Fibroblast of skin of abdomen (primary cell): ENCODE measurements around the gene PPP1R18.
A peak's percentile ranks its signal among the peaks of the same experiment; 100 is the strongest.
"Not testable (repeated sequence)": the region's sequence is repeated elsewhere in the genome, so short reads cannot be mapped to it uniquely, and the experiment has no call there.

Experiments
- DNase-seq: peaks from one replicate; pipeline ENCODE4 v3.0.0-alpha.2; 2013

PPP1R18 gene

GRCh38 chr6:30719791-30720737 is 33.6 kb upstream of the PPP1R18 start, which contains the start of gene TUBB:
TUBB (plus strand) TSS chr6:30720352; CDS start chr6:30720507, 155 bp downstream.
- DNase-seq, result peak; percentile 99

- no peak for DNase-seq
Observed at GRCh38 chr6:30719356-30719755, 32.9 kb upstream of the PPP1R18 start.

- not testable (repeated sequence) for DNase-seq
Observed at GRCh38 chr6:30717845-30718720, 31.6 kb upstream of the PPP1R18 start.

DNA sequence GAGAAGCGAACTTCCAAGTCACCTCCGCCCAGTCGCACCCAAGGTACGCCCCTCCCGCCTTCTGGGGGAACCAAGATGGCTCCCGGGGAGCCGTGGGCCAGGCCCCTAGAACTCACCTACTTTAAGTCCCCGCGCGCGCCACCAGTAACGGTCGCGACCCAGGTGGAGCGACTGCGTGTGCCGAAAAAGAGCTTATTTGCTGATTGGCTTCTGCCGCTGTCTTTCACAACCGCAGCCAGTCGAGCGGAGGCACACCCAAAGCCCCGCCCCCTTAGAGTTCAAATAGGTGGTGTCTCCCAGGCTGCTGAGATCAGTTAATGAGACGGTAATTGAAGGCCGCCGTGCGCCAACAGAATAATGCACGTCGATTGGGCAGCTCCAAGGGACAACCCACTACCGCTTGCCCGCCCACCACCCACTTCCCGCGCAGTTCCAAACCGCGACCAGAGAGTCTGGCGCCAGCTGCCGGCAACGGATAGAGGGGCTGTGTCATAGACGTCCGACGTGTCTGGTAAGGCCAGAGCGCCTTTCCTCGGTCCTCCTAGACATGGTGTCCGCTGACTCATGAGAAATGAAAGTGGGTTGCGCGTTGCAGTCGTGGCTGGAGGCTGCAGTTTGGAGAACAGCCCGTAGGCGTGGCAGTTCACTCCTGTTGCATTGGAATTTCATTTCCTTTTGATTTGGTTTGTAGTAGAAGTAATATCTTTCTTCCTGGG is 30.8 kb upstream of the PPP1R18 start, which contains the start of gene MDC1:
MDC1 (minus strand) TSS at position 153 of the 716 bp plus-strand sequence. CDS start 2,106 bp downstream, outside the sequence.
- DNase-seq, result peak; percentile 100

DNA sequence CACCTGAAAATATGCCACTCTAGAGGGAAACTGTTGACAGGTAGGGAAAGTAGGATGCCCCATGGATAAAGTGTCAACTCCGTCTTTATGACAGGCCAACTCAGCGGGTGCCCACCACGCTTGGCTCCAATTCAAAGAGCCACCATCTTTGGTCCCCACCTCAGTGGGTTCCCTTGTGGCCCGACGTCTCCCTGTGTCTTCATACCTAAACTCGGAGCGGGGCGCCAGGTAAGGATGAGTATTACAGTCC is 30.4 kb upstream of the PPP1R18 start:
- no peak for DNase-seq

DNA sequence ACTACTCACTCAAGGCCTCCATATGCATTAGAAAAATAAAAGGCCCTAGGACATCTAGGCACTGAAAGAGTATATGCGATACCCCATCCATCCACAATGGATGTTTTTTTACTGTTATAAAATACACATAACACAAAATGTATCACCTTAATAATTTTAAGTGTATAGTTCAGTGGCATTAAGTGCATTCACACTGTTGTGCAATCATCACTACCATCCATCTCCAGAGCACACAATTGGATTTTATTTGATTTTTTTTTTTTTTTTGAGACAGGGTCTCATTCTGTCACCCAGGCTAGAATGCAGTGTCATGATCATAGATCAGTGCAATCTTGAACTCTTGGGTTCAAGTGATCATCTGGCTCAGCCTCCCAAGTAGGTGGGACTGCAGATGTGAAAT is 27.8 kb upstream of the PPP1R18 start:
- no peak for DNase-seq

DNA sequence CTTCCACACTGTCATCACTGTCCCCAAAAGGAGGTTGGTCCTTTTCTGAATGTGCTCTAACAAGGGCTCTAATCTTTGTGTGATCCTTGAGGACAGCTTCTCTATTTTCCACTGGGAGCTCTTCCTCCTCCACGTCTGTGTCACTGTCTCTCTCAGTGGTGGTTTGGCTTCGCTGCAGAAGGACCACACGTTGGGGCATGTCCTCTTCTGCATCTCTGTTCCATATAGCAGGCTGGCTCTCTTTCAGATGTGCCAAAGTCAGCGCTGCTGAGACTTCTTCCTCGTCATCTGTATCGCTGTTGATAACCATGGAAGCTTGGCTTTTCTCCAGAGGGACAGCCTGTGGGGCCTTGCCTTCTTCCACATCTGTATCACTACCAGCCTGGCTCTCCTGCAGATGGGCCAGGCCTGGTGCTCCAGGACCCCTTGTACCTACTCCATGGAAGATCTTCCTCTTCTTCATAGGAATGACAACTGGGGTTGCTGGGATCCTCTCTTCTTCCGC is 26.0 kb upstream of the PPP1R18 start:
- no peak for DNase-seq

DNA sequence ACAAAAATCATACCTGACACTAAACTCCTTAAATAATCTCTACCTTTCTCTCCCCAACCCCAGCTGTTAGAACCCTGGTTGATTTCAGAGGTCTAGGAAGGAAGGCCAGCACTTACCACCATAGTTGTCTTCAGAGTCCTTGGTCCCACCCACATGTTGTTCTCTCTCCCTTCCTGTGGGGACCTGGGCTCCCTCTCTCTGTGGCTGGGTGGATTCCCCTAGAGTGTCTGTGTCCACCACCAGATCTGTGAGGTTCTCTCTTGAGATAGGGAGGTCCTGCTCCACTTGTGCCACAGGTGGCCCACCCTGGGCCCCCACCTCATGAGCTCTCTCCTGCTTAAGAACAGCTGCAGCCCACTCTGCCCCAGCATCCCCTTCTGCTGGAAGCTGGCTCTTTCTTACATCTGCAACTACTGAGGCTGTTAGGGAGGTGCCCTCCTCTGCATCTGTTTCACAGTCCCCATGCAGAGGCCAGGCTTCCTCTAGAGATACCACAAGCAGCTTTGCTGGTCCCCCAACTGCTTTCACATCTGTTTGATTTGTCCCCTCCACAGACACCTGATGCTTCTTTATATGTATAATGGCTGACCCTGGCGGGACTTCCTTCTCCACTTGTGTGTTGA is 25.4 kb upstream of the PPP1R18 start:
- no peak for DNase-seq

DNA sequence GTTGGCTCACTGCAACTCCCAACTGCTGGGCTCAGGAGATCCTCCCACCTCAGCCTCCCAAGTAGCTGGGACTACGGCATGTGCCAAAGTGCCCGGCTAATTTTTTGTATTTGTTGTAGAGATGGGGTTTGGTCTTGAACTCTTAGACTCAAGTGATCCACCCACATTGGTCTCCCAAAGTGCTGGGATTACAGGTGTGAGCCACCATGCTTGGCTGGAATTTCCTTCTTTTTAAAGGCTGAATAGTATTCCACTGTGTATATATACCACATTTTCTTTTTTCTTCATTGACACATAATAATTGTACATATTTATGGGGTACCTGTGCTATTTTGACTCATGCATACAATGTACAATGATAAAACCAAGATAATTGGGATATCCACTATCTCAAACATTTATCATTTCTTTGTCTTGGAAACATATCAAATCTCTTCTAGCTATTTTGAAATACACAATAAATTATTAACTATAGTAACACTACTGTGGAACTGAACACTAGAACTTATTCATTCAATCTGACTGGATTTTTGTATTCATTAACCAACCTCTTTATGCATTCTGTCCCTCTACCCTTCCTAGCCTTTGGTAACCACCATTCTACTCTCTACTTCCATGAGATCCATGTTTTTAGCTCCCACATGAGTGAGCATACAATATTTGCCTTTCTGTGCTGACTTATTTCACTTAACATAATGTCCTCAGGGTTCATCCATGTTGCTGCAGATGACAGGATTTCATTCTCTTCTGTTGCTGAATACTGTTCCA is 22.8 kb upstream of the PPP1R18 start:
- DNase-seq, result no peak

- no peak for DNase-seq
Observed at GRCh38 chr6:30707281-30707850, 20.9 kb upstream of the PPP1R18 start.

- no peak for DNase-seq
Observed at GRCh38 chr6:30705620-30706019, 19.2 kb upstream of the PPP1R18 start.

DNA sequence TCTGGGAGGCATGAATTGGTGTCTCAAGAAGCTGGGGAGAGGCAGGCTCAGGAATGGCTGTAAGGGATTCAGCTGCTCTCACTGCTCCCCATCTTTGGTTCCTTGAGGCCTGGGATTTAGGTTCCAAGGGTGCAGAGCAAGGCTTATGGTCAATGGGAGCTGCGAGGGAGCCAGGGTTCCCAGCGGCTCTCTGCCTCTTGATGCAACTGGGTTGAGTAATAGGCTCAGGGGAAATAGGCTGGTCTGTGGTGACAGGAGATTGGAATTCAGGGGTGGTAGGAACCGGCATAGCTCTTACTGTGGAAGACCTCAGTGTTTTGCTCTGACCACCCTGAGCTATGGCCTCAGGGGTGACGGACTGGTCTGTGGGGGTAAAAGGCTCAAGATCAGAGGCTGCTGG is 17.4 kb upstream of the PPP1R18 start:
- DNase-seq, result no peak

GRCh38 chr6:30703011-30703410 is 16.6 kb upstream of the PPP1R18 start:
- DNase-seq, result no peak

- DNase-seq, result no peak
Observed at GRCh38 chr6:30700340-30700739, 13.9 kb upstream of the PPP1R18 start.

GRCh38 chr6:30696432-30696831 is 10.0 kb upstream of the PPP1R18 start:
- no peak for DNase-seq

DNA sequence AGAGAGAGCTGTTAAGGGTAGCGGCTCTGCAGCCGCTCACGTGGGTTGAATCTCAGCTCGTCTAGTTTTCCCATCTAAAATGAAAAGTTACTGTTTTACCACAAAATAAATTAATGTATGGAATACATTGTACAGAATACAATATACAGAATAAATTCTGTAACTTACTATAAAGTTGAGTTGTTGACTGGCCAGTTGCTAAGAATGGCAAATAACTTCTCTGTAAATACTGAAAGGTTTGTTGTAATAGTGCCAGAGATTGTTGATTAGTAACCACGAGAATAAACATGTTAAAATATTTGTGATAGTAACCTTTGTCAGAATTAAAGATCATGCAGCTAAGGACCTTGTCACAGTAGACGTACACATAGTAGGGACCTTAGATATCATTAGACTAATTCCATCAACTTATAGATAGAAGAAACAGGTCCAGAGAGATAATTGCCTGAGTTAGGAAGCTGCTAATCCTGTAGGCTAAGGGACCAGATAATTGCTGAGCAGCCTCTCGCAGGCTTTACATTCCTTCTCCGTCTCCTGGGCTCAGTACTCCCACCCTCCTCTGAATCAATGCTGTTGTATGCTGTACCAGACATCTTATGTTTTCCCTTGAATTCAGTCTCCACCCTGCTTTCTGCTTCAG is 4.9 kb upstream of the PPP1R18 start:
- DNase-seq, result no peak

DNA sequence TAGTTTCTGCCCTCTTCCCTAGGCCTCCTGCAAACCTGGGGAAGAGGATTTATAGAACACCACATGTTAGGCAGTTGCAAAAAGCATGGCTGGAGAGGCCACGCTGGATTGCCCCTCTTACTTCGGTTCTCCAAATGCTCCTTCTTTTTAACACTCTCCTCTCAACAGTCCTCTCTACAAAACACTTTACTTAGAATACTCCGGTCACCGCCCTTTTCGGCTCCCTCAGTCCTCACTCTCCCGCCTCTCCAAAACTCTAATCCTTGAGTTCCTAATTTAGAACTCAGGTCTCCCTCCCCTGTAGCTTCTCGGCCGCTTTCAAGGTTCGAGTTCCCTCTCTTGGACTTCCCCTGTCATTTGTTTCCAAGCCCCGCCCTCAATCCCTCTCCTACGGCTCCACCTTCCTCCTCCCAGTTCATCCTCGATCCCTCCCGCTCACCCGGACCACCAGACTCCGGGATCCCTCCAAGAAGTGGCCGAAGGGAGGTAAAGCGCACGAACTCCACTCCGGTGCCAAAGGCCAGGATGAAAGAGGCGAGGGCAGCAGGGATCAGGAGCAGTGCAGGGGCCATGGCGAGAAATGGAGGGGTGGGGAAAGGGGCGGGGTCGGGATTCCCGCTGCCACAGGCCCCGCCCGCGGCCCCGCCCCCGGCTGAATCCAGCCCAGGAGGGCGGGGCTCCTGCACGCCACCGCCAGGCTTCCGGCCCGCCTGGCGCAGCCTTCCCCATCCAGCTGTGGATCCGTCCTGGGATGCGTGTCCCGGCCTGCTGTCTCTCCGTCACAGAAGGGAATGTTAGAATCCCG is 4.2 kb upstream of the PPP1R18 start, which contains the start of gene NRM:
NRM (minus strand) TSS at position 582 of the 805 bp plus-strand sequence; CDS start at position 572, 10 bp downstream.
- peak; percentile 85 for DNase-seq

GRCh38 chr6:30689985-30690384 is 3.5 kb upstream of the PPP1R18 start:
- no peak for DNase-seq
